Stimulated activated CD8-positive, alpha-beta memory T cell treated with anti-CD3 and anti-CD28 coated beads, Interleukin-7, amount 100 ng/mL, for 24 hours (primary cell): ENCODE data around the gene STAB1.

ENCODE experiments used
- DNase-seq: peaks from one replicate; pipeline ENCODE4 v3.0.0-alpha.2; 2020; ENCODE audit warnings: low read depth

The STAB1 gene

GRCh38 chr3:52536369-52537164 lies 41.4 kb downstream of the STAB1 start, which contains the start of gene UQCC5:
UQCC5 (plus strand) TSS chr3:52536605; CDS start chr3:52536756, 151 bp downstream.
- DNase-seq = peak; percentile 95

- DNase-seq = no peak
Observed at GRCh38 chr3:52537165-52537620, 42.1 kb downstream of the STAB1 start.

- DNase-seq = no peak
Observed at GRCh38 chr3:52537726-52538421, 42.7 kb downstream of the STAB1 start.

DNA sequence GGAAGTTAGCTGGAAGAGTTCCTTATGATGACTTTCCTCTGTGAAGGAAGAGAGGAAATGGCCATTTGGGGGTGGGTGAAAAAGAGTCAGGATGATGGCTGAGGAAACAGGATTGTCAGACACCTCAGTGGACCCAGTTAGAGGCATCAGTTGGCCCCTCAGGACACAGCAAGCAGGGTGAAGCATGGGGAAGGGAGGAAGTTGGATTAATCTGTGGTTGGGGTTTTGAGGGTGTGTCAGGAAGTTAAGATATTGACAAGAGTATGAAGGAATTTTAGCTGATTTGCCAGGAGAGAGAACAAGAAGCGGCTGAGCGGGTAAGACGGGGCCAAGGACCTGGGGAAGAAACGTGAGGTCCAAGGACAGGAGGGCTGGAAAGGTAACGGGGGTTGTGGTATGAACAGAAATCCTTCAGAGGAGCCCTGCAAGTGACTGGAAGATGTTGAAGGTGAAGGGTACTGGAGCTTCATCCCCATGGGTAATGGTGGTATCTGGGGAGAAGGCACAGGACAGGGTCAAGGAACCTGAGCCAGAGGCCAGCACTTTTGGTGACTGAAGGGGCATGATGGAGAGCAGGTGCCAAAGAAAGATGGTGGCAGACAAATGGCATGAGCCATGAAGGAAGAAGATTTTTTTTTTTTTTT lies 44.0 kb downstream of the STAB1 start:
- DNase-seq = no peak

GRCh38 chr3:52541050-52541449 lies 45.9 kb downstream of the STAB1 start:
- no peak for DNase-seq

- no peak for DNase-seq
Observed at GRCh38 chr3:52544937-52545336, 49.8 kb downstream of the STAB1 start.

- no peak for DNase-seq
Observed at GRCh38 chr3:52546111-52546901, 51.2 kb downstream of the STAB1 start.

DNA sequence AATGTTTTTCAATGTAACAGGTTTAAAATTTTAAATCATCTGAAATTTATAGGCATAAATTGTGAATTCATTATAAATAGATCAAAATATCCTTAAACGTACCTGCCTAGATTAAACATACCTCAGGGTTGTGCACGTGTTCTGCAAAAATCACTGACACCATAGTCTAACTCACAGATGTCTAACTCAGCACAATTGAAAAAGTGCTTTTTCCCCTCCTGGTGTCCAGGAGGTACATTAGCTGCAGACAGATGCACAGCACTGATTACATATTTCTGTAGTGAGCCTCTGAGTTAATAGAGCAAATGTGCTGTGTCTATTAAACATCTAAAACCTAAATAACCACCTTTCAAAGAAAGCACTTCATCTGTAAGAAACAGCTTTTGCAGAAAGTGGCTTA lies 52.0 kb downstream of the STAB1 start:
- no peak for DNase-seq

DNA sequence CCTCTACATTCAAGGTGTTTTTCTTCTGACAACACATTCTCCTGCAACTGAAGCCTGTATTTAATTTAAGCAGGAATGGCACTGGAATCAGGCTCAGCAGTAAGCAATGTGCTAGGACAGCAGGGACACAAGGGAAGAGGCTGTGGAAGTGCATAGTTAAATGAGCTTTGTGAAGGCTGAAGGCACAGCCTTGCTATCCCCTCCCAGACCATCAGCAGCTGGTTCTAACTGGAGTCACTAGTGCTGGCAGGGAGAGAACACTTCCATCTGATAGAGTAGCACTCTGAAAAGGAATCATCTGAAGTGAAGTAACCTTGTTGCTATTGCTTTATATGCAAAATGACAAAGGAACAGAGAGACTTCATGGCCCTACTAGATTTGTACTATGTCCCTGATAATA lies 56.0 kb downstream of the STAB1 start:
- DNase-seq = no peak

DNA sequence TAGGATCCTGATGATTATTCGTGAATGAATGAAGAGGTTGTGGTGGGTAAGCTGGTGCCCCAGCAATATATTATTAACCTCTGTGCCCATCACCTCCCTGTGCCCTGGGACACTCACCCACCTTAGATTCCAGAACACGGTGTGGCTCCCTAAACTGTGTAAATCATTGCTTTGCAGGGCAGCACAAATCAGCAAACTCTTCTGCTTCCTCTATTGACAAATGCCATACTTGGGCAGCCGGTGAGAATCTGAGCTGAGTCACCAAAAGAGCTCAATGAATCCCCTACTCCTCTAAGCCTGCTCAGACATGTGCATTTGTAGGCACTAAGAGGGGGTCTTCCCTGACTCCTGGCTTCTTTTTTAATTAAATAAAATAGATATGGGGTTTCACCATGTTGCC lies 57.0 kb downstream of the STAB1 start:
- DNase-seq = no peak

- DNase-seq = no peak
Observed at GRCh38 chr3:52554026-52554755, 59.1 kb downstream of the STAB1 start.

- DNase-seq = no peak
Observed at GRCh38 chr3:52555056-52555455, 59.9 kb downstream of the STAB1 start.

DNA sequence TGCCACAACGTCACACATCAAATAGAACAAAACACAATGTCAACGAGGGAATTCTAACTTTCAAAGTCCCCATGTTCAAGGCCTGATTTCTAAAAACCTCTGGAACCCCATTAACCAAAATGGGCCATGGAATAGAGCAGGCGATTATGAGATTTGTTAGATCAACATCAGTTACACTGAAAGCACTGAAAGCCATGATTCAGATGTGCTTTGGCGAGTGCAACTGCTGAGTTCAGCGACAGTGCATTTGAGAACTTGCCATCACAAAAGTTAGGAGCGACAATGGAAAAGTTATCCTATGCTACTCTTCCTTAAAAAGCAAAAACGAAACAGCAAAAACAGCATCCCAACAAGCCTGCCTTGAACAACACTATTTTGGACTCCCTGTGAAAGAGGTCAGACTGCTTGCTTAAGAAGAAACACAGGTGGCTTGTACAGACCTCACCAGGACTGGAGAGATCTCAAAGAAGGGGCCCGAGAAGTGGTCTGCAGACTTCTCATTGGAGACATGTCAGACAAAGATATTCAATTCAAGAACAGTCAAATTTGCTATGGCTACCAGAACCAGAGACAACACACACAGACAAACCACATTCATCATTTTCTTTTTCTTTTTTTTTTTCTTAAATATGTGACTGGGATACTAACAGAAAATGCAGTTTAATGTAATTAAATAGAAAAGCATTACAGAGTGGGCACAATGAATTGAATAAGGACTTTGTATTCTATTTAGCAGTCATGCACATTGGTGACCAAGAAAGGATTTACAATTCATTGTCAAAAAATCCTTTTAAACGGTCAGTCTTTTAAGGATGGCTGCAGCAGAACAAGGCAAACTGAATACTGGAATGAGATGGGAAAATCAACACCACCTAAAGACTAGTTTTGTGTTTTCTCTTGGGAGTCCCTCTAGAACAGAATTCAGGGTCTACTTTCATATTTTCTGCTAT lies 62.1 kb downstream of the STAB1 start:
- DNase-seq = no peak

- DNase-seq = no peak
Observed at GRCh38 chr3:52558436-52558835, 63.3 kb downstream of the STAB1 start.

- no peak for DNase-seq
Observed at GRCh38 chr3:52561028-52561747, 66.0 kb downstream of the STAB1 start.

GRCh38 chr3:52563984-52564383 lies 68.8 kb downstream of the STAB1 start:
- DNase-seq = no peak

- no peak for DNase-seq
Observed at GRCh38 chr3:52568069-52568468, 72.9 kb downstream of the STAB1 start.

DNA sequence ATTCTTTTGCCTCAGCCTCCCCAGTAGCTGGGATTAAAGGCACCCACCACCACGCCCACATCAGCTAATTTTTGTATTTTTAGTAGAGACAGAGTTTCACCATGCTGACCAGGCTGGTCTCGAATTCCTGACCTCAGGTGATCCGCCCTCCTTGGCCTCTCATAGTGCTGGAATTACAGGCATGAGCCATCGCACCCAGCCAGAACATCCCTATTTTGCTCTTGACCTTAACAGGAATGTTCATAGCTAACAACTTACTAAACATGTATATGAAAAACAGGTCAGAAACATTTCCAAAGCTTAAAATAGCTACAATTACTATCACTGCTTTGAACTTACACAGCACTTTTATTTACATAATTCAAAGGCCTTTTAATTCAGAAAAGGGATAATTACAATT lies 74.9 kb downstream of the STAB1 start:
- DNase-seq = no peak

DNA sequence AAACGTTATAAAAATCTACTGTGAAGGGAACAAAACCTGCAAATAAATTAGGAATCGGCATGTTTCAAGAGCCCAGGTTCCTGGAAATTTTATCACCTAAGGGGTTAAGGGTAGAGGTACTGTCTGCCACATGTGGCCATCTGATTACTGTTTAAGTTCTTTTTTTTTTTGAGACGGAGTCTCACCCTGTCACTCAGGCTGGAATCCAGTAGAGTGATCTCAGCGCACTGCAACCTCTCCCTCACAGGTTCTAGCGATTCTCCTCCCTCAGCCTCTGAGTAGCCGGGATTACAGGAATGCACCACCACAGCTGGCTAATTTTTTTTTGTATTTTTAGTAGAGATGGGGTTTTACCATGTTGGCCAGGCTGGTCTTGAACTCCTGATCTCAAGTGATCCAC lies 77.1 kb downstream of the STAB1 start:
- DNase-seq = no peak
